SK-N-SH treated with all-trans-retinoic acid at 6 μM for 48 hours (cell line): Measurements from ENCODE around the gene TMED6.

Experiments used
- ATAC-seq: fragments of 200-7000 bp; cut with Tn5 transposase; 3 replicates; pipeline ENCODE4 v1.9.1; 2020; ENCODE audit warnings: mild to moderate bottlenecking, moderate library complexity
- ARNTL ChIP-seq: fragments of 450-650 bp; formaldehyde crosslinking; IDR thresholded peaks from 2 replicates; pipeline ENCODE4 v1.5.0; 2020; ENCODE audit warnings: low read depth, mild to moderate bottlenecking, moderate library complexity, borderline replicate concordance
- CREB5 ChIP-seq: fragments of 250-450 bp; sonication (Bioruptor Pico); IDR thresholded peaks from 2 replicates; pipeline ENCODE4 v1.5.1; 2020; ENCODE audit warnings: low read depth, mild to moderate bottlenecking, moderate library complexity
- CSDC2 ChIP-seq: fragments of 250-450 bp; sonication (Bioruptor Pico); IDR thresholded peaks from 2 replicates; pipeline ENCODE4 v1.5.0; 2020; ENCODE audit warnings: mild to moderate bottlenecking, moderate library complexity
- CSRNP3 ChIP-seq: fragments of 250-450 bp; sonication (Bioruptor Pico); IDR thresholded peaks from 2 replicates; pipeline ENCODE4 v1.5.1; 2021; ENCODE audit warnings: mild to moderate bottlenecking, moderate library complexity
- ESRRG ChIP-seq: fragments of 250-450 bp; sonication (Bioruptor Pico); IDR thresholded peaks from 2 replicates; pipeline ENCODE4 v1.6.1; 2021; ENCODE audit warnings: mild to moderate bottlenecking
- GLIS3 ChIP-seq: fragments of 250-450 bp; sonication (Bioruptor Pico); IDR thresholded peaks from 2 replicates; pipeline ENCODE4 v1.5.0; 2020; ENCODE audit warnings: mild to moderate bottlenecking, moderate library complexity
- OSR1 ChIP-seq: fragments of 250-450 bp; sonication (Bioruptor Pico); IDR thresholded peaks from 2 replicates; pipeline ENCODE4 v1.8.0; 2022; ENCODE audit warnings: moderate library complexity, mild to moderate bottlenecking, inconsistent platforms
- PATZ1 ChIP-seq: fragments of 250-450 bp; sonication (Bioruptor Pico); IDR thresholded peaks from 2 replicates; pipeline ENCODE4 v1.8.0; 2020; ENCODE audit warnings: mild to moderate bottlenecking, moderate library complexity, borderline replicate concordance
- PPARA ChIP-seq: fragments of 250-450 bp; sonication (Bioruptor Pico); IDR thresholded peaks from 2 replicates; pipeline ENCODE4 v1.5.0; 2020; ENCODE audit warnings: mild to moderate bottlenecking, borderline replicate concordance
- RARB ChIP-seq: fragments of 250-450 bp; sonication (Bioruptor Pico); IDR thresholded peaks from 2 replicates; pipeline ENCODE4 v1.8.0; 2021; ENCODE audit warnings: mild to moderate bottlenecking, moderate library complexity
- SNAI2 ChIP-seq: fragments of 250-450 bp; sonication (Bioruptor Pico); IDR thresholded peaks from 2 replicates; pipeline ENCODE4 v1.5.0; 2020; ENCODE audit warnings: mild to moderate bottlenecking, moderate library complexity
- TCF4 ChIP-seq: fragments of 250-450 bp; sonication (Bioruptor Pico); IDR thresholded peaks from 2 replicates; pipeline ENCODE4 v1.8.0; 2021; ENCODE audit warnings: mild to moderate bottlenecking, moderate library complexity, borderline replicate concordance
- TOX ChIP-seq: fragments of 250-450 bp; sonication (Bioruptor Pico); IDR thresholded peaks from 2 replicates; pipeline ENCODE4 v1.8.0; 2021; ENCODE audit warnings: mild to moderate bottlenecking, moderate library complexity, borderline replicate concordance
- TSHZ2 ChIP-seq: fragments of 250-450 bp; sonication (Bioruptor Pico); IDR thresholded peaks from 2 replicates; pipeline ENCODE4 v1.5.0; 2020; ENCODE audit warnings: mild to moderate bottlenecking, moderate library complexity
- ZC3H10 ChIP-seq: fragments of 250-450 bp; sonication (Bioruptor Pico); IDR thresholded peaks from 2 replicates; pipeline ENCODE4 v1.5.1; 2021; ENCODE audit warnings: mild to moderate bottlenecking, moderate library complexity
- ZFP3 ChIP-seq: fragments of 250-450 bp; sonication (Bioruptor Pico); IDR thresholded peaks from 2 replicates; pipeline ENCODE4 v1.5.0; 2020; ENCODE audit warnings: mild to moderate bottlenecking, moderate library complexity
- ZFP30 ChIP-seq: fragments of 450-650 bp; formaldehyde crosslinking; IDR thresholded peaks from 2 replicates; pipeline ENCODE4 v1.5.0; 2022; ENCODE audit warnings: mild to moderate bottlenecking, moderate library complexity
- ZNF565 ChIP-seq: fragments of 450-650 bp; formaldehyde crosslinking; conservative IDR thresholded peaks from 2 replicates; pipeline ENCODE4 v1.5.0; 2020; ENCODE audit warnings: low read depth, mild to moderate bottlenecking, moderate library complexity
- ZNF70 ChIP-seq: fragments of 450-650 bp; formaldehyde crosslinking; IDR thresholded peaks from 2 replicates; pipeline ENCODE4 v1.5.0; 2020; ENCODE audit warnings: mild to moderate bottlenecking, moderate library complexity
- ZNF8 ChIP-seq: fragments of 450-650 bp; formaldehyde crosslinking; IDR thresholded peaks from 2 replicates; pipeline ENCODE4 v1.5.0; 2020; ENCODE audit warnings: mild to moderate bottlenecking, moderate library complexity

Gene TMED6

GRCh38 chr16:69323415-69323814 lies 28.2 kb downstream of the TMED6 start (continued):
- TF ChIP-seq TSHZ2 (no peak), TCF4 (no peak), ESRRG (CRISPR knock-in tag) (no peak), ZC3H10 (CRISPR knock-in tag) (no peak), PPARA (CRISPR knock-in tag) (no peak)
- TF ChIP-seq, all 23 proteins: peak for 0

GRCh38 chr16:69322343-69322742 lies 29.2 kb downstream of the TMED6 start:
- TF ChIP-seq ZFP30 (CRISPR knock-in tag) = no peak
- no peak for TF ChIP-seq ESRRG (CRISPR knock-in tag)
- no peak for ATAC-seq

GRCh38 chr16:69321080-69321479 lies 30.5 kb downstream of the TMED6 start:
- TF ChIP-seq RARB (CRISPR knock-in tag) = no peak
- TF ChIP-seq ESRRG (CRISPR knock-in tag) = no peak
- TF ChIP-seq ZFP3 (CRISPR knock-in tag) = no peak

GRCh38 chr16:69320740-69321073 lies 30.9 kb downstream of the TMED6 start:
- TF ChIP-seq OSR1 (CRISPR knock-in tag) (no peak), ZNF70 (no peak), ZC3H10 (CRISPR knock-in tag) (no peak), TOX (CRISPR knock-in tag) (no peak), CSDC2 (CRISPR knock-in tag) (no peak), ZFP3 (CRISPR knock-in tag) (no peak), TCF4 (no peak), ZFP30 (CRISPR knock-in tag) (no peak), CREB5 (CRISPR knock-in tag) (no peak), SNAI2 (no peak), ZNF565 (CRISPR knock-in tag) (no peak), CSRNP3 (CRISPR knock-in tag) (no peak), ZNF8 (CRISPR knock-in tag) (no peak), ARNTL (CRISPR knock-in tag) (no peak)
- TF ChIP-seq, all 23 proteins: peak for 0
- no peak for ATAC-seq

More at GRCh38 chr16:69321080-69321479, 30.5 kb downstream of the TMED6 start:
- no peak for ATAC-seq

GRCh38 chr16:69319826-69320739 lies 31.5 kb downstream of the TMED6 start:
- ATAC-seq = no peak
- no peak for TF ChIP-seq GLIS3 (CRISPR knock-in tag)
- TF ChIP-seq CREB5 (CRISPR knock-in tag) = no peak
- no peak for TF ChIP-seq CSDC2 (CRISPR knock-in tag)
- TF ChIP-seq OSR1 (CRISPR knock-in tag) = no peak
- no peak for TF ChIP-seq TSHZ2
- no peak for TF ChIP-seq TCF4
- no peak for TF ChIP-seq CSRNP3 (CRISPR knock-in tag)
- no peak for TF ChIP-seq SNAI2
- no peak for TF ChIP-seq PATZ1 (CRISPR knock-in tag)
- TF ChIP-seq ZNF70 = no peak
